HEK293T (cell line): ENCODE data around the gene PRPF8.
"Not testable (repeated sequence)": the region's sequence is repeated elsewhere in the genome, so short reads cannot be mapped to it uniquely, and the experiment has no call there.

ENCODE experiments used
- CTCF ChIA-PET: fragments of 350-600 bp; formaldehyde crosslinking; extraction: SDS; loops from one replicate; lab custom pipeline; 2021; ENCODE audit warnings: antibody characterized with exemption, inconsistent platforms; lab: Yijun Ruan, JAX
- POLR2A ChIA-PET: fragments of 350-600 bp; formaldehyde crosslinking; extraction: SDS; loops from one replicate; lab custom pipeline; 2020; ENCODE audit warnings: antibody characterized with exemption, inconsistent platforms; lab: Yijun Ruan, JAX
- DNase-seq: peaks from one replicate; pipeline ENCODE4 v3.0.0; 2012; ENCODE audit warnings: mixed read lengths; ENCODE audit errors: extremely low spot score
- ARNT ChIP-seq: fragments of 450-650 bp; IDR thresholded peaks from 2 replicates; pipeline ENCODE4 v1.6.1; 2017; ENCODE audit warnings: mild to moderate bottlenecking
- BHLHE40 ChIP-seq: fragments of 450-650 bp; IDR thresholded peaks from 2 replicates; pipeline ENCODE4 v1.6.1; 2016; ENCODE audit warnings: mild to moderate bottlenecking, moderate library complexity, borderline replicate concordance
- CTBP1 ChIP-seq: fragments of 450-650 bp; IDR thresholded peaks from 2 replicates; pipeline ENCODE4 v1.6.1; 2016; ENCODE audit warnings: borderline replicate concordance
- ELF4 ChIP-seq: fragments of 450-650 bp; IDR thresholded peaks from 2 replicates; pipeline ENCODE4 v1.6.1; 2017; ENCODE audit warnings: antibody characterized with exemption
- FOXA1 ChIP-seq: fragments of 450-650 bp; IDR thresholded peaks from 2 replicates; pipeline ENCODE4 v1.6.1; 2016; ENCODE audit warnings: mild to moderate bottlenecking
- FOXK2 ChIP-seq: fragments of 450-650 bp; IDR thresholded peaks from 2 replicates; pipeline ENCODE4 v1.6.1; 2016; ENCODE audit warnings: mild to moderate bottlenecking
- FOXM1 ChIP-seq: fragments of 450-650 bp; IDR thresholded peaks from 2 replicates; pipeline ENCODE4 v1.6.1; 2017; ENCODE audit warnings: mild to moderate bottlenecking, borderline replicate concordance
- HDGF ChIP-seq: fragments of 450-650 bp; IDR thresholded peaks from 2 replicates; pipeline ENCODE4 v1.6.1; 2017; ENCODE audit warnings: antibody characterized with exemption, borderline replicate concordance
- L3MBTL2 ChIP-seq: fragments of 450-650 bp; conservative IDR thresholded peaks from 2 replicates; pipeline ENCODE4 v1.6.1; 2016; ENCODE audit warnings: mild to moderate bottlenecking
- LEF1 ChIP-seq: fragments of 450-650 bp; IDR thresholded peaks from 2 replicates; pipeline ENCODE4 v1.6.1; 2017; ENCODE audit warnings: mild to moderate bottlenecking, borderline replicate concordance
- NFRKB ChIP-seq: fragments of 450-650 bp; IDR thresholded peaks from 2 replicates; pipeline ENCODE4 v1.6.1; 2016; ENCODE audit warnings: mild to moderate bottlenecking, moderate library complexity
- PKNOX1 ChIP-seq: fragments of 450-650 bp; IDR thresholded peaks from 2 replicates; pipeline ENCODE4 v1.6.1; 2016
- SP1 ChIP-seq: fragments of 450-650 bp; IDR thresholded peaks from 2 replicates; pipeline ENCODE4 v1.6.1; 2017
- SUZ12 ChIP-seq: fragments of 450-650 bp; IDR thresholded peaks from 2 replicates; pipeline ENCODE4 v1.6.1; 2016; ENCODE audit warnings: mild to moderate bottlenecking
- TARDBP ChIP-seq: fragments of 450-650 bp; IDR thresholded peaks from 2 replicates; pipeline ENCODE4 v1.6.1; 2016
- ZNF384 ChIP-seq: fragments of 450-650 bp; IDR thresholded peaks from 2 replicates; pipeline ENCODE4 v1.6.1; 2016

The PRPF8 gene

GRCh38 chr17:1713160-1713877 lies 28.7 kb upstream of the PRPF8 start:
- no peak for TF ChIP-seq LEF1
- TF ChIP-seq SP1 = no peak
- no peak for TF ChIP-seq FOXA1
- no peak for TF ChIP-seq NFRKB
- TF ChIP-seq ZNF384 = no peak
- TF ChIP-seq TARDBP = no peak
- no peak for TF ChIP-seq FOXK2
- TF ChIP-seq ARNT = no peak
- TF ChIP-seq HDGF = no peak
- no peak for TF ChIP-seq FOXM1
- TF ChIP-seq BHLHE40 = no peak
- no peak for TF ChIP-seq ELF4
- TF ChIP-seq L3MBTL2 = no peak
- no peak for TF ChIP-seq CTBP1
- no peak for TF ChIP-seq SUZ12
- ChIA-PET POLR2A (interaction anchor here (1.0 to 2.9 kb wide), 4 partner anchors 15 to 116 kb away, joined by 4 to 13 read pairs (median 8); partner anchors contain the start of genes RPA1, SERPINF1 and SMYD4), CTCF (interaction anchor here (0.6 to 1.6 kb wide), 7 partner anchors 8 to 70 kb away, joined by 3 to 6 read pairs (median 3); partner anchors contain the start of gene SERPINF1)
- DNase-seq = no peak

GRCh38 chr17:1712271-1712670 lies 27.6 kb upstream of the PRPF8 start:
- CTCF ChIA-PET = no interaction called here
- no peak for DNase-seq
- POLR2A ChIA-PET = interaction anchor here (1.6 kb wide), 1 partner anchor 49 kb away, joined by 4 read pairs; the partner anchor contains the start of gene SERPINF1
- TF ChIP-seq NFRKB = no peak
- TF ChIP-seq ARNT = no peak
- no peak for TF ChIP-seq FOXM1
- TF ChIP-seq CTBP1 = no peak

GRCh38 chr17:1711804-1712203 lies 27.1 kb upstream of the PRPF8 start:
- ChIA-PET POLR2A (no interaction called here), CTCF (no interaction called here)
- TF ChIP-seq PKNOX1 = no peak
- no peak for TF ChIP-seq BHLHE40
- no peak for TF ChIP-seq SP1
- TF ChIP-seq SUZ12 = no peak
- TF ChIP-seq HDGF = no peak
- no peak for DNase-seq

GRCh38 chr17:1710807-1711553 lies 26.3 kb upstream of the PRPF8 start:
- POLR2A ChIA-PET = no interaction called here
- TF ChIP-seq BHLHE40 = no peak
- no peak for TF ChIP-seq FOXA1
- no peak for TF ChIP-seq TARDBP
- TF ChIP-seq SUZ12 = no peak
- TF ChIP-seq FOXK2 = no peak
- no peak for TF ChIP-seq LEF1
- no peak for TF ChIP-seq FOXM1
- no peak for TF ChIP-seq HDGF
- TF ChIP-seq ARNT = no peak
- no peak for TF ChIP-seq L3MBTL2
- TF ChIP-seq CTBP1 = no peak
- TF ChIP-seq ZNF384 = no peak
- TF ChIP-seq SP1 = no peak
- TF ChIP-seq ELF4 = no peak
- TF ChIP-seq PKNOX1 = no peak
- TF ChIP-seq NFRKB = no peak
- DNase-seq = no peak
- CTCF ChIA-PET = no interaction called here

GRCh38 chr17:1709971-1710806 lies 25.5 kb upstream of the PRPF8 start, which contains the start of gene TLCD2:
Gene TLCD2, minus strand, starts transcription at chr17:1710377. Its CDS starts 135 bp downstream, at chr17:1710242.
- POLR2A ChIA-PET = no interaction called here
- CTCF ChIA-PET = no interaction called here
- DNase-seq = peak; percentile 64
- TF ChIP-seq BHLHE40 = no peak
- no peak for TF ChIP-seq ELF4
- no peak for TF ChIP-seq FOXA1
- no peak for TF ChIP-seq NFRKB
- no peak for TF ChIP-seq HDGF
- no peak for TF ChIP-seq L3MBTL2
- TF ChIP-seq TARDBP = no peak
- no peak for TF ChIP-seq SP1

GRCh38 chr17:1709403-1709951 lies 24.8 kb upstream of the PRPF8 start:
- POLR2A ChIA-PET = no interaction called here
- CTCF ChIA-PET = no interaction called here
- no peak for TF ChIP-seq LEF1
- TF ChIP-seq NFRKB = no peak
- TF ChIP-seq PKNOX1 = no peak
- no peak for TF ChIP-seq FOXA1

GRCh38 chr17:1708791-1709346 lies 24.2 kb upstream of the PRPF8 start:
- CTCF ChIA-PET, DNase-seq, POLR2A ChIA-PET: not testable (repeated sequence)

More at GRCh38 chr17:1709403-1709951, 24.8 kb upstream of the PRPF8 start:
- no peak for DNase-seq
